Osteoblast (primary cell): ENCODE measurements around the gene PIGQ. TPM values are rescaled to one million over a fixed set of nuclear protein-coding genes. Genes with fewer than 3 reads are reported as not detected.
"Not testable (repeated sequence)": the region's sequence is repeated elsewhere in the genome, so short reads cannot be mapped to it uniquely, and the experiment has no call there.

ENCODE experiments used
- DNase-seq: peaks from one replicate; pipeline ENCODE4 v3.0.0; 2011; ENCODE audit warnings: low spot score, mixed read lengths; ENCODE audit not compliant: insufficient read length; ENCODE audit errors: missing footprints
- H2AFZ ChIP-seq: 2 replicates; pipeline ENCODE4 v1.6.0; 2011; ENCODE audit warnings: mild to moderate bottlenecking, low read length
- H3K27ac ChIP-seq: 2 replicates; pipeline ENCODE4 v1.5.1; 2011; ENCODE audit warnings: mild to moderate bottlenecking, low read depth, low read length, moderate library complexity
- H3K27me3 ChIP-seq: 2 replicates; pipeline ENCODE4 v1.6.0; 2012; ENCODE audit warnings: mild to moderate bottlenecking, control low read depth, inconsistent platforms, low read length, moderate library complexity; ENCODE audit not compliant: insufficient read depth
- H3K36me3 ChIP-seq: 2 replicates; pipeline ENCODE4 v1.5.1; 2011; ENCODE audit warnings: mild to moderate bottlenecking, low read length, control low read depth, moderate library complexity; ENCODE audit not compliant: insufficient read depth
- H3K4me1 ChIP-seq: 2 replicates; pipeline ENCODE4 v1.5.1; 2011; ENCODE audit warnings: mild to moderate bottlenecking, low read length, control low read depth, moderate library complexity; ENCODE audit not compliant: insufficient read depth
- H3K4me2 ChIP-seq: 2 replicates; pipeline ENCODE4 v1.6.0; 2011; ENCODE audit warnings: mild to moderate bottlenecking, low read length; ENCODE audit not compliant: insufficient read depth
- H3K4me3 ChIP-seq: fragments of 200-600 bp; sonication (generic); 3 replicates; pipeline ENCODE4 v1.5.1; 2012; ENCODE audit warnings: mild to moderate bottlenecking, low read length, inconsistent platforms; ENCODE audit not compliant: insufficient read depth
- H3K79me2 ChIP-seq: 2 replicates; pipeline ENCODE4 v1.6.0; 2012; ENCODE audit warnings: mild to moderate bottlenecking, low read length, control low read depth, inconsistent platforms; ENCODE audit not compliant: insufficient read depth
- H3K9me3 ChIP-seq: 2 replicates; pipeline ENCODE4 v1.5.1; 2011; ENCODE audit warnings: low read depth, low read length, control low read depth
- H4K20me1 ChIP-seq: 2 replicates; pipeline ENCODE4 v1.6.0; 2012; ENCODE audit warnings: mild to moderate bottlenecking, low read length, control low read depth; ENCODE audit not compliant: insufficient read depth
- CTCF ChIP-seq: IDR thresholded peaks from 2 replicates; pipeline ENCODE4 v1.5.1; 2011; ENCODE audit warnings: mild to moderate bottlenecking, low read depth, low read length, moderate library complexity; ENCODE audit errors: extremely low read depth
- total RNA-seq: library from RNA; depleted of rRNA; stranded (reverse); fragments of >200 nt; gene quantifications from 2 replicates; pipeline ENCODE4 v1.2.3, GENCODE V29; 2012

The PIGQ gene
- total RNA-seq, 1 donor, result 29.0 TPM

DNA sequence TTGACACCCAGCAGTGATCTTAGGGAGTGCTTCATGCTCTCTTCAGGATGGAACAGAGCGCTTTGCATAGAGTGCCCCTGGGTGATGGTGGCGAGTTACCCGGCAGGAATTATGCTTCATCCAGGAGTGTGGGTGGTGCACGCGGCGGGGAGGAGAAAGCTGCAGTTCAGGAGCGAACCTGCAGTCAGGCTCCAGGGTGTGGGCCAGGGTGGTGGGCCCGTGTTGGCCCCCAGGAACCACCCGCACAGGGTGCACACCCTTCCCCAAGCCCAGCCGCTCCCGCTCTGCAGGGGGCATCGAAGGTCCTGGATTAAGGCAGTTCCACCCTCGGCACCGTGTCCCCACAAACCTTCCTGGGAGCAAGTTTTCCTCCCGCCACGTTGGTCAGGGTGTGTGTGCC lies 24.0 kb downstream of the PIGQ start:
- H3K36me3 ChIP-seq, result no peaks in the 10 kb centered on the region
- no peak for DNase-seq
- H3K9me3 ChIP-seq, result no peaks in the 10 kb centered on the region
- H4K20me1 ChIP-seq, result peaks cover 54% of the 10 kb centered on the region
- no peak for TF ChIP-seq CTCF
- H3K4me1 ChIP-seq, result peaks cover 9% of the 10 kb centered on the region
- H3K79me2 ChIP-seq, result peaks cover 67% of the 10 kb centered on the region
- no peak overlapping the region for H2AFZ ChIP-seq
- H3K27ac ChIP-seq, result no peak overlapping the region
- no peak overlapping the region for H3K4me2 ChIP-seq
- no peaks in the 10 kb centered on the region for H3K27me3 ChIP-seq
- no peak overlapping the region for H3K4me3 ChIP-seq

DNA sequence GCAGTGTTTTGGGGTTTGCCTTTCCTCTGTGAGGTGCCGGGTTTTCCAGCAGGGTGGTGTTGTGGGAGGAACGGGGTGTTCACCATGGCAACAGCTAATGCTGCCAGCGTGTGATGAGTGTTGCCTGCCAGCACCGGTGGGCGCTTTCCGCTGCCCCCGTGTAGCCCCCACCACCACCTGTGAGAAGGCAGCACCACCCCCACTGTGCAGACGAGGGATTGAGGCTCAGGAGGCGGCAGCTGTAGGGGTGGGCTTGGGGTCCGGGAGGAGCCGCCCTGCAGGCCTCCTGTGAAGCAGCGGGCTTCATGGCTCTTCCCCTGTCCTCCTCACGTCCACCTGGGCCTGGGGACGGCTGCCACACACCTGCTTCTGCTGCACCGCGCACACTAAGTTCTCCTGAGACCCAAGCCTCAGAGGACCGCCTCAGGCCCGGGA lies 25.3 kb downstream of the PIGQ start:
- no peak for TF ChIP-seq CTCF
- peaks cover 76% of the 10 kb centered on the region for H3K79me2 ChIP-seq
- H3K27me3 ChIP-seq, result no peaks in the 10 kb centered on the region
- H3K9me3 ChIP-seq, result no peaks in the 10 kb centered on the region
- H3K4me1 ChIP-seq, result peaks cover 9% of the 10 kb centered on the region
- peaks cover 4% of the 10 kb centered on the region for H3K36me3 ChIP-seq
- H3K4me3 ChIP-seq, result no peak overlapping the region
- H3K27ac ChIP-seq, result no peak overlapping the region
- DNase-seq, result peak; percentile 50
- peaks cover 57% of the 10 kb centered on the region for H4K20me1 ChIP-seq
- no peak overlapping the region for H2AFZ ChIP-seq
- H3K4me2 ChIP-seq, result no peak overlapping the region

DNA sequence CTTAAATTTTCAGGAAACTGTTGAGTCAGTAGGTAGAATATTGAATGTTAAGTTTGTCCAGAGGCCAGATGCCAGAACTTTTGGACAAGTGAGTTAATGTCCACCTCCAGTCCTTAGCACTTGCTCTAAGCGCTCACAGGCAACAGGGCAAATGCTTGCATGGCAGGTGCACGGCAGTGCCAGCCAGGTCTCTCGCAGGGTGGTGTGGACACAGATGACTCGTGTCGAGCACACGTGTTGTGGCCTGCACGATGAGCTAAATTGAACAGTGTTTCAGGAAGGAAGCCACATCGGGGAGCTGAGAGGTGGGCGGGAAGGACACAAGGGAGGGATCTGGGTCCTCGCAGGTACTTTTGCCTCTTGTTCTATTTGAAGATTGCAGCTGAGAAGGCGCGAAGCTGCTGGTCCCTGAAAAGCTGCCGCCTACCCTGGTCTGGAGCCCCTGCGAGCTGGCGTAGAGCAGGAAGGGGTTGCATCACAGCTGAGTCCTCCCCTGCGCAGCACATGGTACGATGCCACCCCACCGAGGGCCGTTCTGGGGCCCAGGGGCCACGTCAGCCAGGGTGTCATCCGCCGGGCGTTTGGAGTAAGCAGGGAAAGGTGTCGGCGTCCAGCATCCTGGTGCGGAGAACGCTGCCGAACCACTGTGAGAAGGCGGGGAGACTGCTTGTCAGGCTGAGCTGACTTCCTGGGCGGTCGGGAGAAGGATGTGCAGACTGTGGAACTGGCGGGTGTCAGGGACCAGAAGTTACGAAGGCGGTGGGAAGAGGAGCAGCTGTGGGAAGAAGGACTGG lies 26.4 kb downstream of the PIGQ start:
- no peaks in the 10 kb centered on the region for H3K27me3 ChIP-seq
- peaks cover 2% of the 10 kb centered on the region for H3K4me1 ChIP-seq
- no peak overlapping the region for H3K27ac ChIP-seq
- peaks cover 4% of the 10 kb centered on the region for H3K36me3 ChIP-seq
- no peak overlapping the region for H3K4me2 ChIP-seq
- no peak overlapping the region for H2AFZ ChIP-seq
- peak; percentile 80 for DNase-seq
- peaks cover 69% of the 10 kb centered on the region for H3K79me2 ChIP-seq
- no peaks in the 10 kb centered on the region for H3K9me3 ChIP-seq
- H4K20me1 ChIP-seq, result peaks cover 50% of the 10 kb centered on the region
- no peak for TF ChIP-seq CTCF
- no peak overlapping the region for H3K4me3 ChIP-seq

DNA sequence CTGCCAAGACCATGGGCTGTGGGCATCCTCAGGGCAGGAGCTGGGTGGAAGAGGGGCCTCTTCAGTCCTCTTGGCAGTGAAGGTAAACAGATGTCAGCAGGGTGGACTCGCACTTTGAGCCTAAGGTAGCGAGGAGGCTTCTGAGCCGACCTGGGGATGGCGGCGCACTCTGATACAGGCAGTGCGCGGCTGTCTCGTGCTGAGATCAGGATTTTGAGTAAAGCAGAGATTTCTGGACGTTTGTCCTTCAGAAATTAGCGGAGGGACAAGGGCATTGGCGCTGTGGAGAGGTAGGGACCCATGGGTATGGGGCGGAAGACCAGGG lies 26.9 kb downstream of the PIGQ start:
- peak; percentile 23 for DNase-seq
- H3K4me2 ChIP-seq, result no peak overlapping the region
- no peak overlapping the region for H3K4me3 ChIP-seq
- H3K36me3 ChIP-seq, result peaks cover 4% of the 10 kb centered on the region
- no peak overlapping the region for H2AFZ ChIP-seq
- H3K27me3 ChIP-seq, result no peaks in the 10 kb centered on the region
- peaks cover 48% of the 10 kb centered on the region for H4K20me1 ChIP-seq
- no peaks in the 10 kb centered on the region for H3K4me1 ChIP-seq
- no peak overlapping the region for H3K27ac ChIP-seq
- TF ChIP-seq CTCF, result no peak
- peaks cover 68% of the 10 kb centered on the region for H3K79me2 ChIP-seq
- H3K9me3 ChIP-seq, result no peaks in the 10 kb centered on the region

GRCh38 chr16:597655-598054 lies 27.9 kb downstream of the PIGQ start:
- H2AFZ ChIP-seq, H3K4me3 ChIP-seq, H3K27ac ChIP-seq, H3K4me1 ChIP-seq, H3K4me2 ChIP-seq, DNase-seq, H3K9me3 ChIP-seq, H3K27me3 ChIP-seq, H3K36me3 ChIP-seq: not testable (repeated sequence)
- peaks cover 40% of the 10 kb centered on the region for H4K20me1 ChIP-seq
- H3K79me2 ChIP-seq, result peaks cover 60% of the 10 kb centered on the region
